Glutamatergic neuron (in vitro differentiated cells): Measurements from ENCODE around the gene UBQLN4. TPM values are rescaled to one million over a fixed set of nuclear protein-coding genes. Genes with fewer than 3 reads are reported as not detected.
"Not testable (repeated sequence)": the region's sequence is repeated elsewhere in the genome, so short reads cannot be mapped to it uniquely, and the experiment has no call there.

Experiments used
- DNase-seq: peaks from one replicate; pipeline ENCODE4 v3.0.0; 2022
- H3K27ac Mint-ChIP-seq: one replicate; pipeline ENCODE4 v1.8.0; 2020; ENCODE audit warnings: mild to moderate bottlenecking, mixed read lengths, inconsistent platforms; ENCODE audit not compliant: unreplicated experiment
- H3K27me3 Mint-ChIP-seq: one replicate; pipeline ENCODE4 v1.8.0; 2020; ENCODE audit warnings: mild to moderate bottlenecking, moderate library complexity, mixed read lengths, inconsistent platforms; ENCODE audit not compliant: unreplicated experiment
- H3K36me3 Mint-ChIP-seq: one replicate; pipeline ENCODE4 v1.8.0; 2020; ENCODE audit warnings: mild to moderate bottlenecking, mixed read lengths, inconsistent platforms; ENCODE audit not compliant: unreplicated experiment
- H3K4me1 Mint-ChIP-seq: one replicate; pipeline ENCODE4 v1.8.0; 2020; ENCODE audit warnings: mild to moderate bottlenecking, low read depth, mixed read lengths, inconsistent platforms; ENCODE audit not compliant: unreplicated experiment
- H3K4me3 Mint-ChIP-seq: one replicate; pipeline ENCODE4 v1.8.0; 2020; ENCODE audit warnings: mild to moderate bottlenecking, mixed read lengths, inconsistent platforms; ENCODE audit not compliant: unreplicated experiment
- H3K9me3 Mint-ChIP-seq: one replicate; pipeline ENCODE4 v1.8.0; 2020; ENCODE audit warnings: mild to moderate bottlenecking, moderate library complexity, mixed read lengths, inconsistent platforms; ENCODE audit not compliant: unreplicated experiment
- total RNA-seq: library from RNA; stranded (reverse); fragmentation: NEBNext Ultra II Directional; extraction: Animal tissue kit (Norgen Biotek cat#: 25700); gene quantifications from one replicate; pipeline ENCODE4 v1.2.1, GENCODE V29; 2021; ENCODE audit not compliant: unreplicated experiment
- TF ChIP-seq, protein P1 (sequence below): fragments of 200-600 bp; sonication (generic); IDR thresholded peaks from one replicate; pipeline ENCODE4 v1.5.0; 2021; ENCODE audit not compliant: partially characterized antibody, unreplicated experiment

The UBQLN4 gene
- total RNA-seq, 1 donor from 2014 or later, result 52.4 TPM

DNA sequence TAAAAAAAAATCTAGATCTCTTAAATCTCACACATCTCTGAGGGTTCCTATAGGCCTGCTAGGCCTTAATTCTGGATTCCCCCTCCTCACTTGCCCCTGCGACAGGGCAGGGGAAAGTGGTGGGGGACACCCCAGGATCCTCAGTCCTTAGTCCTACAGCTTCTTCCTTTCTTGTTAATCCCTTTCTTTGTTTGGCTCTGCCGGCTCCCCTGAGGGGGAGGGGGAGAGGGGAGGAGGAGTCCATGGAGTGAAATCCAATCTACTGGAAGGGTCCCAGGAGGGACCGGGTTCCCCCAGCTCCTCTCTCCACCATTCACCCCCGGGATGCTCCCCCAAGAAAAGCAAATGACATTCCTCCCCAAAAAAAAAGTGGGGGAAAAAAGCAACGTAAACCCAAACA lies 20.1 kb upstream of the UBQLN4 start:
- TF ChIP-seq, protein P1, sequence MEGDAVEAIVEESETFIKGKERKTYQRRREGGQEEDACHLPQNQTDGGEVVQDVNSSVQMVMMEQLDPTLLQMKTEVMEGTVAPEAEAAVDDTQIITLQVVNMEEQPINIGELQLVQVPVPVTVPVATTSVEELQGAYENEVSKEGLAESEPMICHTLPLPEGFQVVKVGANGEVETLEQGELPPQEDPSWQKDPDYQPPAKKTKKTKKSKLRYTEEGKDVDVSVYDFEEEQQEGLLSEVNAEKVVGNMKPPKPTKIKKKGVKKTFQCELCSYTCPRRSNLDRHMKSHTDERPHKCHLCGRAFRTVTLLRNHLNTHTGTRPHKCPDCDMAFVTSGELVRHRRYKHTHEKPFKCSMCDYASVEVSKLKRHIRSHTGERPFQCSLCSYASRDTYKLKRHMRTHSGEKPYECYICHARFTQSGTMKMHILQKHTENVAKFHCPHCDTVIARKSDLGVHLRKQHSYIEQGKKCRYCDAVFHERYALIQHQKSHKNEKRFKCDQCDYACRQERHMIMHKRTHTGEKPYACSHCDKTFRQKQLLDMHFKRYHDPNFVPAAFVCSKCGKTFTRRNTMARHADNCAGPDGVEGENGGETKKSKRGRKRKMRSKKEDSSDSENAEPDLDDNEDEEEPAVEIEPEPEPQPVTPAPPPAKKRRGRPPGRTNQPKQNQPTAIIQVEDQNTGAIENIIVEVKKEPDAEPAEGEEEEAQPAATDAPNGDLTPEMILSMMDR, result no peak
- peak; percentile 80 for DNase-seq
- Mint-ChIP-seq H3K4me3 (peak overlapping the region; percentile 93), H3K27ac (peak overlapping the region; percentile 96), H3K9me3 (peaks cover 26% of the 10 kb centered on the region), H3K27me3 (peaks cover 15% of the 10 kb centered on the region), H3K36me3 (no peaks in the 10 kb centered on the region), H3K4me1 (peaks cover 47% of the 10 kb centered on the region)

DNA sequence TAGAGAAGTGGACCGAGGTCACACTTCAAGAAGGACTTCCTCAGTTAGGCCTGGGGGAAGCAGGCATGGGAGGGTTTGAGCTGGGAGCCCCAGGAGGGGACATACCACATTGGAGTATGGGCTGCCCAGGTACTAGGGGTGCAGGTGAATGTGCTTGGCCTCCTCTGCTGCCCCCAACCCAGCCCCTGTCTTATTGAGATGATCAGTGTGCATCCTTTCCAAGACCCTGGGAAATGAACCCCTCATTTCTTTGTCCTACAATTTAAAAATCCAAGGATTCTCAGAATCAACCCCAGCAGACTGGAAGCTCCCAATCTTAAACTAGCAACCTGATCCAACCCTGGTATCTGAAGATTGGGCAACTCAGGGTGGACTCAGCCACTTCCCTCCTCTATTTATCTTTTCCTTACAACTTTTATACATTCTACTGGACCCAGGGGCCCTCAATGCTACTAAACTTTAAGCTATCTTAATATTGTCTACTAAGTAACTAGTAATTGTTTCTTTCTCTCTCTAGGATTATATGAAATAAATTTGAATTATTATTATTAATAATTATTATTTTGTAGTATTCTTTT lies 19.6 kb upstream of the UBQLN4 start:
- Mint-ChIP-seq H3K9me3 (peaks cover 23% of the 10 kb centered on the region), H3K4me3 (peak overlapping the region; percentile 67), H3K27me3 (peaks cover 15% of the 10 kb centered on the region), H3K4me1 (peaks cover 43% of the 10 kb centered on the region), H3K36me3 (no peaks in the 10 kb centered on the region), H3K27ac (peak overlapping the region; percentile 70)
- DNase-seq, result no peak
- TF ChIP-seq, protein P1, result no peak

DNA sequence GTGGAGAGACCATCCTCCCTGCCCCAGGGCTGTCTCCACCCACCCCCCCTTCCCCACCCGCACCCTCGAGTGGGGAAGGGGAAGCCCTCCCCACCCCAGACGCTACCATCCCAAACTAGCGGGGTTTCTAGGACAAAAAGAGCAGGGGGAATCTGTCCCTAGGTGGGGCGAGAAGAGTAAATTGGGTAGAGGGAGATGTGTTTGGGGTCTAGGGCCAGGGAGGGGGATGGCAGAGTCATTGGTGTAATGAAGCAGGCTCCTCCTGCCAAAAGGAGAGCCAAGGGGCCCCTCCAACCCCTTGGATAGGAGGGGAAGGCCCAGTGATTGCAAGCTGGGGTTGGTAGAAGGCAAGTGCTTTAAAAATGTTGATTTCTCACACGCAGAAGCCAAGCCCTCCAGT lies 18.7 kb upstream of the UBQLN4 start:
- Mint-ChIP-seq H3K4me1 (peaks cover 33% of the 10 kb centered on the region), H3K4me3 (peak overlapping the region; percentile 46), H3K27me3 (peaks cover 11% of the 10 kb centered on the region), H3K36me3 (no peaks in the 10 kb centered on the region), H3K27ac (no peak overlapping the region), H3K9me3 (peaks cover 22% of the 10 kb centered on the region)
- TF ChIP-seq, protein P1, result no peak
- no peak for DNase-seq

DNA sequence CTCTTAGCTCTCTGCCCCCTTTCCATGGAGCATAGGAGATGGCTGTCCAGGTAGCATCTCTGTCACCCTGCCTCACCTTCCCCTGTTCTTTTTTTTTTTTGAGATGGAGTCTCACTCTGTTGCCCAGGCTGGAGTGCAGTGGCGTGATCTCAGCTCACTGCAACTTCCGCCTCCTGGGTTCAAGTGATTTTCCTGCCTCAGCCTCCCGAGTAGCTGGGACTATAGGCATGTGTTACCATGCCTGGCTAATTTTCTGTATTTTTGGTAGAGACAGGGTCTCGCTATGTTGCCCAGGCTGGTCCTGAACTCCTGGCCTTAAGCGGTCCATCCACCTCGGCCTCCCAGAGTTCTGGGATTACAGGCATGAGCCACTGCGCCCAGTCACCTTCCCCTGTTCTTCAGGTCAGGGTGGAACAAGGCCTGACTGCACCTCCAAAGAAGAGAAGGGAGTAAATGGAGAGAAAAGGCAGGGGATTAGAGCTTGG lies 17.8 kb upstream of the UBQLN4 start:
- H3K4me1 Mint-ChIP-seq, result peaks cover 29% of the 10 kb centered on the region
- not testable (repeated sequence) for H3K27ac Mint-ChIP-seq, H3K4me3 Mint-ChIP-seq, DNase-seq, H3K36me3 Mint-ChIP-seq
- peaks cover 24% of the 10 kb centered on the region for H3K9me3 Mint-ChIP-seq
- H3K27me3 Mint-ChIP-seq, result peaks cover 11% of the 10 kb centered on the region

DNA sequence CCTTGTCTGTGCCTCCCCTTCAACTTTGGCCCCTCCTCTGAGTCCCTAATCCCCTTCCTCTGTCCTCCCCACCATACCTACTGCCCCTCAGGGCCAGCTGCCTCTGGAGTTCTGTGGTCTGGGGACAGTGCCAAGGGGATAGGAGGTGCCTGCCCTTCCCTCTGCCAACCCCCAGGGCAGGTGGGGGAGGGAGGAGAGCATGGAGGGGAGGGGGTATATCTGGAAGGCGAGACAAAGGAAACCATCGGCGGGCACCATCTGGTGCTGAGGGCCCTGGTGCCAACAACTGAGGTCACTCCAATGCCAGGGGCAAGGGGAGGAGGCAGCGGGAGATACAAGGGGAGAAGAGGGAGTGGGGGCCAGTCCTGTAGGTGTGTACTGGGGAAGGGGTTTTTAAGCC lies 16.9 kb upstream of the UBQLN4 start:
- Mint-ChIP-seq H3K9me3 (peaks cover 24% of the 10 kb centered on the region), H3K4me3 (peak overlapping the region; percentile 34), H3K27ac (no peak overlapping the region), H3K36me3 (no peaks in the 10 kb centered on the region), H3K4me1 (peaks cover 29% of the 10 kb centered on the region), H3K27me3 (peaks cover 11% of the 10 kb centered on the region)
- no peak for DNase-seq
- TF ChIP-seq, protein P1, result no peak
